HEK293 (cell line): Measurements from ENCODE around the gene CYP26A1.

Source experiments
- CTCF ChIP-seq: fragments of 450-650 bp; formaldehyde crosslinking; IDR thresholded peaks from 2 replicates; pipeline ENCODE4 v1.5.1; 2016; ENCODE audit warnings: missing biosample characterization, missing genetic modification characterization
- SP2 ChIP-seq: fragments of 450-650 bp; formaldehyde crosslinking; IDR thresholded peaks from 2 replicates; pipeline ENCODE4 v1.5.1; 2016; ENCODE audit warnings: missing biosample characterization, missing genetic modification characterization
- TSHZ1 ChIP-seq: fragments of 450-650 bp; formaldehyde crosslinking; IDR thresholded peaks from 2 replicates; pipeline ENCODE4 v1.5.1; 2016; ENCODE audit warnings: missing biosample characterization, missing genetic modification characterization, borderline replicate concordance
- ZEB2 ChIP-seq: fragments of 450-650 bp; formaldehyde crosslinking; IDR thresholded peaks from 2 replicates; pipeline ENCODE4 v1.5.1; 2016; ENCODE audit warnings: missing biosample characterization, missing genetic modification characterization
- ZFP37 ChIP-seq: fragments of 450-650 bp; formaldehyde crosslinking; IDR thresholded peaks from 2 replicates; pipeline ENCODE4 v1.5.1; 2016; ENCODE audit warnings: missing biosample characterization, missing genetic modification characterization
- ZNF768 ChIP-seq: fragments of 450-650 bp; formaldehyde crosslinking; IDR thresholded peaks from 2 replicates; pipeline ENCODE4 v1.5.1; 2018; ENCODE audit warnings: missing biosample characterization, mild to moderate bottlenecking, missing genetic modification characterization
- ZNF777 ChIP-seq: fragments of 450-650 bp; formaldehyde crosslinking; IDR thresholded peaks from 2 replicates; pipeline ENCODE4 v1.5.1; 2017; ENCODE audit warnings: missing biosample characterization, missing genetic modification characterization, borderline replicate concordance
- ZNF792 ChIP-seq: fragments of 450-650 bp; formaldehyde crosslinking; IDR thresholded peaks from 2 replicates; pipeline ENCODE4 v1.5.1; 2016; ENCODE audit warnings: missing biosample characterization, missing genetic modification characterization
- ZSCAN16 ChIP-seq: fragments of 450-650 bp; formaldehyde crosslinking; IDR thresholded peaks from 2 replicates; pipeline ENCODE4 v1.5.1; 2016; ENCODE audit warnings: missing biosample characterization, missing genetic modification characterization
- ZSCAN5A ChIP-seq: fragments of 450-650 bp; formaldehyde crosslinking; IDR thresholded peaks from 2 replicates; pipeline ENCODE4 v1.5.1; 2016; ENCODE audit warnings: missing biosample characterization, missing genetic modification characterization

- TF ChIP-seq SP2 (tag by site-specific recombination) (no peak), CTCF (tag by site-specific recombination) (no peak), ZSCAN5A (tag by site-specific recombination) (no peak), ZNF792 (no peak), ZEB2 (no peak), ZNF768 (tag by site-specific recombination) (no peak), ZNF777 (no peak), ZFP37 (no peak), TSHZ1 (tag by site-specific recombination) (no peak), ZSCAN16 (tag by site-specific recombination) (no peak)
These were observed 40.9 kb upstream of the CYP26A1 start for GRCh38 chr10:93032809-93033137.
